IPS DF 19.7 (cell line): ENCODE data around the gene ONECUT1.

Source experiments
- DNase-seq: peaks from one replicate; pipeline ENCODE4 v3.0.0-alpha.2; 2013; ENCODE audit warnings: low read depth, low spot score

ONECUT1 gene

GRCh38 chr15:52797625-52798501, 7.7 kb upstream of the ONECUT1 start:
- DNase-seq: no peak

GRCh38 chr15:52796753-52797520, 6.8 kb upstream of the ONECUT1 start:
- no peak for DNase-seq

DNA sequence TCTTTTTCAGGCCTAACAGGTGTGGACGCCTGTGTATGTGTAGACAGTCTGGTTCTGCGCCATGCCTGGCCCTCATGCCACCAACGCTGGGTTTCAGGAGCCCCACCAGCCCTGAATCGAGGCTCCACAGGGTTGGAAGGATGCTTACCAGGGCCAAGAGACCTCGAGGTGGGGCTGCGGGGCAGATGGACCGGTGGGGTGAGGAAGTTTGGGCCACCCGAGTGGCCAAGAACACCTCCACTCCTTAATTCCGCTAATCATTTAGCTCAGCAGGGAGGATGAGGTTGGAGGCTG, 6.0 kb upstream of the ONECUT1 start:
- no peak for DNase-seq

DNA sequence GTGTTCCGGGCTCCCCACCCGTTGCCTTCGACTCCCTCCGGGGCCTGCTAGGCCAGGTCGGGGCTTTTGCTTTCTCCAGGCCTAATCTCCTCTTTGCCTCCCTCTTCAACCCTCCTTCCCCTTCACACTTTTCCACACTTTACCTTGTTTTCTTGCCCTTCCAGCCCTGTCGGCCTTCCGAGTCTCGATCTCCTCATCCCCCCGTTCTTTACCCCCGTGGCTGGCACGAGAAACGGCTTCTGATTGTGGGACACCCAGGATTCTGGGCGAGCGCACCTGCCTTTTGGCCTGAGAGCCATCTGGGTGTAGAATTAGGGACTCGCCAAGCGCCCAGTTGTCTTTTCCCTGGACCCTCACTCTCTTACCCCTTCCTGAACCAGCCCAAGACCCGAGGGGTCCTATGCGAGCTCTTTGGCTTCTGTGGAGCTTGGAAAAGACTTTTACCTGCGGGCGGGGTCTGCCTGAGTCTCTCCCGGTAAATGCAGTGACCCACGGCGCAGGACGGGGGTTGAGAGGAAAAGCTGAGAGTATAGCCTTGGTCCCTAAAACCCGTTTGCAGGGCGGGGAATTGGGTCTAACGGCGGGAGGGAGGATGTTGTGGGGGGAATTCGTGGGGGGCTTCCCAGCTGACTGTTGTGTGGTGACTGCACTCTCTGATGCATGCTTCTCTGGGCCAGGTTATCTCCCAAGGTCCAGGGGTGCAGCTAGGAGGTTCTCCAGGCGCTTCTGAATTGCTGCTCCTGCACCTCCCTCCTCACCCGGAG, 5.5 kb upstream of the ONECUT1 start:
- no peak for DNase-seq

GRCh38 chr15:52794665-52795463, 4.7 kb upstream of the ONECUT1 start:
- no peak for DNase-seq

- no peak for DNase-seq
Observed at GRCh38 chr15:52791776-52792175, 1.6 kb upstream of the ONECUT1 start.

GRCh38 chr15:52790941-52791751, 1.0 kb upstream of the ONECUT1 start:
- no peak for DNase-seq

DNA sequence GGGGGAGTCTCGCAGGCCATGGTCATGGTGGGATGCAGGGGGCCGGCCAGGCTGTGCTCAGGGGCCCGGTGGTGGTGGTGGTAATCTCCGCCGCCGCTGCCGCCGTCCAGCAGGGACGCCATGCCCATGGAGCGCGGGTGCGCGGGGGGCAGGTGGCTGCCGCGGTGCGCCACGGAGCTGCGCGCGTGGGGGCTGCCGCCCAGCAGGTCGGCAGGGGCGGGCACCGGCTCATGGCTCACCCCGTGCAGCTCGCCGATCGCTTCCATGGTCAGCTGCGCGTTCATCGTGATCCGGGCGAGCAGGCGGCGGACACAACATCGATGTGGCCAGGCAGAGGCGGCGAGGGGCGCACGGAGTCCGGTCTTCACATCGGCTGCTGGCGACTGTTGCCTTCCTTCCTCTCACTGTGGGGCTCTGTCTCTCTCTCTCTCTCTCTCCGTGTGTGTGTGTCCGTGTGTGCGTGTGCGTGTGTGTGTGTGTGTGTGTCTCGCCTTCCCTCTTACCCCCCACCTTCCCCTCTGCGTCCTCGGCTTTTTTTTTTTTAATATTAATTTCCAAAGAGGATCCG, 451 bp downstream of the ONECUT1 start:
- no peak for DNase-seq

DNA sequence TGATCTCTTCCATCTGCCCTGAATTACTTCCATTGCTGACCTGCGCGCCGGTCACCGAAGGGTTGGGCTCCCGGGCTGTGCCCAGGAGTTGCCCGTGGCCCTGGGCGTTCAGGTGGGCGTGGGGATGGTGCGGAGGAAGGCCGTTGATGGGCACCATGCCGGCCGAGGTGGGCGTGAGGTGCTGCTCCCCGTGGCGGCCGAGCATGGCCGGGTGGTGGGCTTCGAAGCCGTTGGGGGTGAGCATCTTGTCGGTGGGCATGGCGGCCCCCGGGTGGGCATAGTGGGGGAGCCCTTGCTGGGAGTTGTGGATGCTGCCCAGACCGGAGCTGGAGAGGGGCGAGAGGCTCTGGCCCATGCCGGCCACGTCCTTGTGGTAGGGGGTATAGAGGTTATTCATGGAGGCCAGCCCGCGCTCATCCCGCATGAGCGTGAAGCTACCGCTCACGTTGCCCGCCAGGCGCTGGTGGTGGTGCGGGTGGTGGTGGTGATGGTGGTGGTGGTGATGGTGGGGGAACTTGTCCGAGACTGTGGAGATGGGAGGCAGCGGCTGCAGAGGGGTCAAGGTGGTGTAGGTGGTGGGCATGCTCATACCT, 1.0 kb downstream of the ONECUT1 start:
- DNase-seq: no peak

DNA sequence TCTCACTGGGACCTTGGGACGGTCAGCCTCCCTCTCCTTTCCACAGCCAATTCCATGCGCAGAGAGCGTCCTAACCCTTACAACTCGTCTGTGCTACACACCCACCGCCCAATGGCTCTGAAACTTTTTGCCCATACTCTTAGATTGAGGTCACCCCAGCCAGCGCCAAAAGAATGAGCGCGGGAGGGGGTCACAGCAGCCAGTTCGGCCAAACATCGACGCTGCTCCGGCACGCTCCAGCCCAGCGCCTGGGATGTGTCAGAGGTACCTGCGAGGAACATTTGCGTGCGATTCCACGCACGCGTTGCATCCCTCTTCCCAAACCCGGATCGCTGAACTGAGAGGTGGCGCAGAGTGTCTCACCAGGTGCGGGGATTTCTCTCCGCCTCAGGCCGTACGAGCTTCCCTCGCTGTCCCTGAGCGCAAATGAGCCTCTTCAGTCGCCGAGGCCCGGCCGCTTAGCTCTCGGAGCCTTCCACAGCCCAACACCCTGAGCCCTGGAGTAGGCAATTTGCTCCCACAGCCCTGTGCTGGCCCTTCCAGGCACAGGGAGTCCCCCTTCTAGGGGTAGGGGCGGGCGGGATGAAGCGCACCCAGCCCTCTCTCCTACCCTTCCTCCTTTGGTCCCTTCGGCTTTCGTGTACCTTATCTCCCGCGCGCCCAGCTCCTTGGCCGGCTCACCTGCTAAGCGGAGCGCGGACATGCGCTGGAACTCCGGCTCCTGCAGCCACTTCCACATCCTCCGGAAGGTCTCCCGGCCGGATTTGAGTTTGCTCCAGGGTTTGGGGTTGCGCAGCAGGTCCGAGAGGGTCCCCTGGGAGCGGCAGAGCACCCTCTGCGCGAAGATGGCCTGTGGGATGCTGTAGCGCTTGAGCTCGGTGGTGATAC, 1.8 kb downstream of the ONECUT1 start:
- no peak for DNase-seq

GRCh38 chr15:52787549-52788098, 2.5 kb downstream of the ONECUT1 start:
- no peak for DNase-seq

DNA sequence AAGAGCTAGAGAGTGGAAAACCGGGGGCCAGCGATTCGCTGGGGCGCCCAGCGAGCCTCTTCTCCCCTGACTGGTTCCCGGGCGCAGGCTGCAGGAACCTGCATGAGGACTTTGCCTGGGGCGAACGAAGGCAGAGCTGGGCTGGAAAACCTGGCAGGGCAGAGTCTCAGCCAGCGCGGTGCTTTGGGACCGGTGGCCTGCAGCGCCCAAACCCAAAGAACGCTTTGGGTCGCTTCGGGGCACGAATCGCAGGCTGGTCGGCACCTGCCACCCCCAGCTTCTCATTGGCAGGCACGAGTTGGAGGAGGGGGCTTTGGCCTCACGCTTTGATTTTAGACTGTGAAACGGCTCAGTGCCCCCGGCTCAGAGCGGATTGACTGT, 3.0 kb downstream of the ONECUT1 start:
- DNase-seq: no peak

- no peak for DNase-seq
Observed at GRCh38 chr15:52786436-52787122, 3.6 kb downstream of the ONECUT1 start.

DNA sequence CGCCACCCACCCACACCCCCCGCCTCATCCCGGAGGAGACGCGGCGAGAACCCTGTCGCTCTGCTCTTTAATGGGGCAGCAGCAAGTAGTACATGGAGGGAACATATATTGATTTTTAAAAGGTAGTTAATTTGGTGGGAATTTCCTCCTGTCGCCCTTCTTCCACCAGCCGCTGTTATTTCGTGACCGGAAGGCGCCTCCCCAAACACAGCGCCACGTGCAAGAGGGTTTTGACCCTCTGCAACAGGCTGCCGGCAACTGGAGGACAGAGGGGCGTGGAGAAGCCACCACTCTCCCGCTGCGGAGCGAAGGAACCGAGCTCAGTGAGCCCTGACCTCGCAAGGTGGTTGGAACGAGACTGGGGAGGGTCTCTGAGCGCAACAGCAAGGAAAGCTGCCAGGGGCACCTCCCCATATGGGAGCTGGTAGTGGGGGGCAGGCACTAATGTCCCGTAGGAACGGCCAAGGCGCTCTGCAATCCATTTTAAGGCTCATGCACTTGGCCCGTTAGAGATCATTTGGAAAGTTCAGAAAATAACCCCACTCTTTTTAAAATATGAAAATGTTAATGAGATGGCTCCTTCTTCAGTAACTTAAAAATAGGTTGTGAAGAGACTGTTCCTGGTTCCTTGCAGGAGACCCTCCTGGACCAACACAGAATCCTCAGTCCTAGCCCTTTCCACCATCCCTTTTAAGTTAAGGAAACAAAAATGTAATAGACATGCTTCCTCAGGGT, 4.3 kb downstream of the ONECUT1 start:
- no peak for DNase-seq

DNA sequence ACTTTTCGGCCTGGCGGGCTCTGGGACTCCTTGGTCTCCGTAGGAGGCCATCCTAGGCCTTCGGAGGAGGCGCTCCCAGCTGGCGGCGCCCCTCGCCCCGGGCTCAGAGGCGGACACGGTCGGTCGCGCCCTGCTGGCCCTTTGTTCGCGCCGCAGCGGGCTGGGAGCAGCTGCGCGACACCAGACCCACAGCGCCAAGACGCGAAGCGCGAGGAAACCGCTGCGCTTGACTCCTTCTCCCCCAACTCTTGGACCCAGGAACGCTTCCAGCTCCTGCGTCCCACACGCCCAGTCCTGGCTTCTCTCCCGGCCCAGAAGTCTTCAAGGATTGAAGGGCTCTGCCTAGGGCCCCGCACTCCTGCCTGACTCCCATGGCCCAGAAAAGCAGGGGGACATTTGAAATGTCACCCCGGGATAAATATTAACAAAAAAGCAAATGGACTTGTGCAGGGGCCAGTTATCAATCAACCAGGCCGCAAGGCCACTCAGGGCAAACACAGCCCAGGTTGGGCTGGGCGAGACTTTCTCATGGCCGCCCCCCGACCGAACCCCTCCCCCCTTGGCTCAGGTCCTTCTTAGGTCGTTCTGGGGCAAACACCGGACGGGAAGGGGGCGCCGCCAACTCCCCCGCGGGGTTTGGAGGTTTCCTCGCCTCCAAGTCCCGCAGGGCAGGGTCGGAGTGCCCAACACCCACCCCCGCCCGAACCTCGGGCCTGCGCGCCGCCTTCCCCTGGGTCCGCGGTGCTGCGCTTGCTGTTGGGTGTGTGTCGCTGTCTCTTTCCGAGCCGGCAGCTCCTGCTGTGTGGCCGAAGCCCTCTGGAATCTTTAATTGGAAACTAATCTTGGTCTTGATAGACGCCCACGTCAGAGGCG, 5.1 kb downstream of the ONECUT1 start:
- DNase-seq: no peak
